ENCODE results near the gene NOS2. TPM values are rescaled to one million over a fixed set of nuclear protein-coding genes. Genes with fewer than 3 reads are reported as not detected.

Gene NOS2
- total RNA-seq, 1 experiment from 2014 or later, result 0.35 TPM

DNA sequence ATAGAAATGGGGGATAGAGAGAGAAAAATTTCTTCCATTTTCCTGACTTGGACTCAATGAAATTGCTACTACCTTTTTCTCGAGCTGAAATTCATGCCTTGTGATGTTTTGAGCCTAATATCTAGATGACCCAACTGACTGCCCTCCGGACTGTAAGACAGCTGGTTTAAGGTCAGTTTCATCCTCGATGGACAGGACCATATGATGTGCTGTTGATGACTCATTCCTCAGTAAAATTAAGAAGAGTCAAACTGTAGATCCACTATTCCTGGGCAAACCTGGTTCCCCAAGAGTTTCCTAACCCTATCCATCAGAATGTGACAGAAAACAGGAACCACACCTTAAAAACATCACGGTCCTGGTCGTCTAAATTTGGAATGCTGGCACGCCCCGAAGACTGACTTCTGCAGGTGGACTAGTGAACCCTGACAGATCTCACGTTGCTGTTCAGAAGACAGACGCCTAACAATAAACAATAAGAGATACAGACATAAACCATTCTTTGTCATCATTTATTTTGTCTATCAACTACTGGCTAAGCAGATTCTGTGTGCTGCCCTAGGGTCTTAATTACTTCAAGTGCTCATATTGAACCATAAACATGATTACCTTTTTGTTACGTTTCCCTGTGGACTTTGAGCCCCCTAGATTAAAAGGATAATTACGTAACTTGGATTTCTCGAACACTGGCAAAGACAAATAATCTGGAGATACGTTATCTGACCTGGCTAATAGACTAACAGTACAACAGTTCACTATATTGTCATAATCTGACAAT, 45.1 kb upstream of the NOS2 start:
- Histone ChIP-seq H2BK5ac (ENCODE audit: insufficient read length, low read length) (no peak overlapping the region), H3K18ac (ENCODE audit: insufficient read length, low read depth, low read length) (no peak overlapping the region), H2BK20ac (ENCODE audit: low read depth, low read length, poor library complexity, severe bottlenecking) (no peak overlapping the region), H3K4ac (ENCODE audit: low read depth, low read length) (no peak overlapping the region), H3K9me3 (ENCODE audit: control insufficient read depth, low read depth, low read length) (no peaks in the 10 kb centered on the region), H3K4me1 (ENCODE audit: insufficient read depth, low read length) (0 out of 2 replicates have a peak, but pooled peaks cover 3% of the 10 kb centered on the region), H3K4me2 (ENCODE audit: insufficient read depth, insufficient read length, low read length) (no peak overlapping the region), H2AFZ (ENCODE audit: low read length) (no peak overlapping the region), H3K23me2 (ENCODE audit: insufficient read length, low read depth, low read length, poor library complexity, severe bottlenecking) (no peaks in the 10 kb centered on the region), H4K8ac (replicated peaks; ENCODE audit: insufficient read length, low read depth, low read length) (no peak overlapping the region), H3K79me1 (ENCODE audit: insufficient read depth, low read depth, low read length, poor library complexity, severe bottlenecking) (no peaks in the 10 kb centered on the region), H3K23ac (ENCODE audit: insufficient read length, low read depth, low read length) (no peak overlapping the region), H3K9ac (ENCODE audit: extremely low read depth, insufficient read length, low read length) (no peak overlapping the region), H2BK120ac (ENCODE audit: low read depth, low read length, poor library complexity, severe bottlenecking) (no peak overlapping the region), H4K5ac (ENCODE audit: insufficient read length, low read depth, low read length) (no peak overlapping the region), H4K20me1 (ENCODE audit: control insufficient read depth, insufficient read depth, insufficient read length) (no peaks in the 10 kb centered on the region), H3K56ac (ENCODE audit: insufficient read length, low read depth, low read length) (no peak overlapping the region), H3K27me3 (ENCODE audit: insufficient read depth, low read length) (no peaks in the 10 kb centered on the region), H4K91ac (ENCODE audit: insufficient read length, low read depth, low read length) (no peak overlapping the region), H3T11ph (ENCODE audit: low read length) (no peak overlapping the region), H3K27ac (ENCODE audit: insufficient read length, low read depth, low read length) (no peak overlapping the region), H2BK12ac (ENCODE audit: insufficient read length, low read depth, low read length) (no peak overlapping the region), H3K79me2 (ENCODE audit: insufficient read depth, low read length) (no peaks in the 10 kb centered on the region), H2BK15ac (ENCODE audit: low read depth, low read length) (no peak overlapping the region), H2AK5ac (ENCODE audit: insufficient read length, low read length) (no peak overlapping the region), H3K14ac (ENCODE audit: insufficient read depth, low read length) (no peak overlapping the region)
- Mint-ChIP-seq H3K36me3 (ENCODE audit: insufficient read depth in 1 of 3, low read depth in 3 of 3) (no peaks in the 10 kb centered on the region; a peak in 1 of 7 replicates), H3K27ac (no peak overlapping the region), H3K4me3 (no peak overlapping the region), H3K9me3 (no peaks in the 10 kb centered on the region), H3K4me1 (peaks cover 5 to 15% of the 10 kb centered on the region in 2 experiments), H3K27me3 (ENCODE audit: low read depth) (no peaks in the 10 kb centered on the region)
- DNase-seq, result no peak
- WGBS (ENCODE audit: extremely low coverage, insufficient read length, low lambda C conversion rate), result no CpG with 5 or more reads among the region's 13 CpGs
- TF ChIP-seq, protein P1, sequence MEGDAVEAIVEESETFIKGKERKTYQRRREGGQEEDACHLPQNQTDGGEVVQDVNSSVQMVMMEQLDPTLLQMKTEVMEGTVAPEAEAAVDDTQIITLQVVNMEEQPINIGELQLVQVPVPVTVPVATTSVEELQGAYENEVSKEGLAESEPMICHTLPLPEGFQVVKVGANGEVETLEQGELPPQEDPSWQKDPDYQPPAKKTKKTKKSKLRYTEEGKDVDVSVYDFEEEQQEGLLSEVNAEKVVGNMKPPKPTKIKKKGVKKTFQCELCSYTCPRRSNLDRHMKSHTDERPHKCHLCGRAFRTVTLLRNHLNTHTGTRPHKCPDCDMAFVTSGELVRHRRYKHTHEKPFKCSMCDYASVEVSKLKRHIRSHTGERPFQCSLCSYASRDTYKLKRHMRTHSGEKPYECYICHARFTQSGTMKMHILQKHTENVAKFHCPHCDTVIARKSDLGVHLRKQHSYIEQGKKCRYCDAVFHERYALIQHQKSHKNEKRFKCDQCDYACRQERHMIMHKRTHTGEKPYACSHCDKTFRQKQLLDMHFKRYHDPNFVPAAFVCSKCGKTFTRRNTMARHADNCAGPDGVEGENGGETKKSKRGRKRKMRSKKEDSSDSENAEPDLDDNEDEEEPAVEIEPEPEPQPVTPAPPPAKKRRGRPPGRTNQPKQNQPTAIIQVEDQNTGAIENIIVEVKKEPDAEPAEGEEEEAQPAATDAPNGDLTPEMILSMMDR (conservative IDR thresholded peaks at IDR 0.05), result no peak

All from H9 (cell line).